Measurements from ENCODE around the gene MNT. TPM values are rescaled to one million over a fixed set of nuclear protein-coding genes. Genes with fewer than 3 reads are reported as not detected.

The MNT gene
- total RNA-seq, 1 donor from 2014 or later: 32.7 TPM

DNA sequence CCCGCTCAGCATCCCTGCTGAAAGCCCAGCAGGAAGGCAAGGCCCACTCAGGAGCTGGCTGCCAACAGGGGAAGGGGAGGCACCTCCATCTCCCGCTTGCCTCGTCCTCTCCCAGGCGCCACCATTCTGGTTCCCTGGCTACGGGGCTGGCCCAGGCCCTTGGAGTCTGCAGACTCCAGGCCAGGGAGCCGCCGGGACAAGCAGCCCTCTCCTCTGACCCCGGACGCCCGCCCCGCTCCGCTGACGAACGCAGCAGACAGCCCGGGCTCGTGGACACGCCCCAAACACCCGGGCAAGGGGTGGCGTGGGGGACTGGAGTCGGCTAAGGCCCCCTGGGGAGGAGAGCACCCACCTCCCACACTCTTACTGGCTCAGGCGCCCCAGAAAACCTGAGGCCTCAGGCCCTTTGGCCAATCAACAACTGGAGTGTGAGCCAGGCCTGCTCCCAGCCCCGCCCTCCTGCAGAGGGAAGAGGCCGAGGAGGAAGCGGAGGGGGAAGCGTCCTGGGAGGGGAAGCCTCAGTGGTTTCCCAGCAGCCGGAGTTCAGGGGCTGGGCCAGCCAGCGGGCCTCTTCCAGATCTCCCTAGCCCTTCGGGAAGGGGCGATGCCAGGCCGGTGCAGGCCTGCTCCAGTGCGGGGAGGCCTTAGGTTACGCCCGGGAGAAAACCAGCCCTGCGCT lies 4.2 kb downstream of the MNT start:
- peak overlapping the region; percentile 46 for H3K4me3 ChIP-seq
- H3K27ac ChIP-seq: peak overlapping the region; percentile 95
- peaks cover 50% of the 10 kb centered on the region for H3K4me1 ChIP-seq
- ATAC-seq: peak; percentile 43
- DNase-seq: peak; percentile 96
- TF ChIP-seq, protein P1, sequence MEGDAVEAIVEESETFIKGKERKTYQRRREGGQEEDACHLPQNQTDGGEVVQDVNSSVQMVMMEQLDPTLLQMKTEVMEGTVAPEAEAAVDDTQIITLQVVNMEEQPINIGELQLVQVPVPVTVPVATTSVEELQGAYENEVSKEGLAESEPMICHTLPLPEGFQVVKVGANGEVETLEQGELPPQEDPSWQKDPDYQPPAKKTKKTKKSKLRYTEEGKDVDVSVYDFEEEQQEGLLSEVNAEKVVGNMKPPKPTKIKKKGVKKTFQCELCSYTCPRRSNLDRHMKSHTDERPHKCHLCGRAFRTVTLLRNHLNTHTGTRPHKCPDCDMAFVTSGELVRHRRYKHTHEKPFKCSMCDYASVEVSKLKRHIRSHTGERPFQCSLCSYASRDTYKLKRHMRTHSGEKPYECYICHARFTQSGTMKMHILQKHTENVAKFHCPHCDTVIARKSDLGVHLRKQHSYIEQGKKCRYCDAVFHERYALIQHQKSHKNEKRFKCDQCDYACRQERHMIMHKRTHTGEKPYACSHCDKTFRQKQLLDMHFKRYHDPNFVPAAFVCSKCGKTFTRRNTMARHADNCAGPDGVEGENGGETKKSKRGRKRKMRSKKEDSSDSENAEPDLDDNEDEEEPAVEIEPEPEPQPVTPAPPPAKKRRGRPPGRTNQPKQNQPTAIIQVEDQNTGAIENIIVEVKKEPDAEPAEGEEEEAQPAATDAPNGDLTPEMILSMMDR (IDR thresholded peaks at IDR 0.05): no peak
- no peaks in the 10 kb centered on the region for H3K27me3 ChIP-seq
- intact Hi-C loops (cut with DNase I): no loop called here
- H3K36me3 ChIP-seq: no peaks in the 10 kb centered on the region
- no peaks in the 10 kb centered on the region for H3K9me3 ChIP-seq

DNA sequence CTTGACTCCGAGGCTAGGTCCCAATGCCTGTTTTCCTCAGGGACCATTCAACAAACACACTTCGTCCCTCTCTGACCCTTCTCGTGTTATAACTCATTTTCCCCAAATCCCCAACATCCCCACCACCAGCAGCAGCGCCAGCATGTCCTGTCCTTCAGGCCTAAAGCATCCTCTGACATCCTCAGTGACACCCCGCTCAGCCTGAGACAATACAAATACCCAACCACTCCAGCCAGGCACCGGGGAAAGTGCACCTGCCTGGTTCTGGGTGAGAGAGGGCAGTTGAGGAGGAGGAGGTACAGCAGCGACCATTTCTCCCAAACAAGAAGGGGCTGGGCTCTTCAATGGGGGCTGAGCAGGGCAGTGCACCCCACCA lies 4.7 kb downstream of the MNT start:
- no peak for ATAC-seq
- peaks cover 55% of the 10 kb centered on the region for H3K4me1 ChIP-seq
- intact Hi-C loops (cut with DNase I): no loop called here

DNA sequence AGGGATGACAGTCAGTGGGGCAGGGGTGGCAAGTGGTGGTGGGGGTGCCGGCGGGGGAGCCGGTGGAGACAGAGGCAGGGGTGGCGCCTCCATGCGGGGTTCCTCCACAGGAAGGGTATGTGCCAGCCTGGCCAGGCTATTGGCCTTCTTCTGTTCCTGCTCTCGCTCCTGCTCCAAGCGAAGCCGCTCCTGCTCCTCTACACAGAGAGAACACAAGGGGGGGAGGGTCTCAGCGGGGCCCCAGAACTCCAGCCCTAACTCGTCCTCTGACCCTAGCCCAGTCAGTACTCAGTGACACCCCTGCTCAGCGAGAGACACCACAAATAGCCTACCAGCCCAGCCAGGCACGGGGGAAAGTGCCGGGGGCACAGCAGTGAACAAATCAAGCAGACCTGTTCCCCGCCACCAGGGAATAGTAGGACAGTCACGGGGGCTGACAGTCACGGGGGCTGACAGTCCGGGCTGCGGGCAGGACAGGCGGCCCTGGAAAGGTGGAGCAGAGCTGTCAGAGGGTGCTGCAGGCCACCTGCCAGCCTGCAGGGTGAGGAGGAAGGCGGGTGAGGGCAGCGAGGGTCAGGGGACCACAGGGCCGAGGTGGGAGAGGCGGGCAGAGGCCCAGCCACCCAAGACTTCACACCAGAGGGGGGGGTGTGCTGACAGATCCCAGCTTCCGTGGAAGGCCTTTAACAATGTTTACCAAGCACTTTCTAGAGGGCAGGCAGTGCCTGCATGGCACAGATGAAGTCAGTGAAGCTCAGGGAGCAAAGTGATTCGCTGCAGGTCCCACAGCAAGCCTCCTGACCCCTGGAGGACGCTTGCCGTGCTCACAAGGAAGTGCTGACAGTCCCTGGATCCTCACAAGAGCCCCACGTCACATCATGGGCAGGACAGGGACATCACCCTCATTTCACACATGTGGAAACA lies 5.3 kb downstream of the MNT start:
- intact Hi-C loops (cut with DNase I): no loop called here
- peak overlapping the region; percentile 95 for H3K27ac ChIP-seq
- ATAC-seq (peak; percentile 1), DNase-seq (peak; percentile 81)
- peaks cover 62% of the 10 kb centered on the region for H3K4me1 ChIP-seq
- H3K27me3 ChIP-seq: no peaks in the 10 kb centered on the region
- H3K36me3 ChIP-seq: no peaks in the 10 kb centered on the region
- H3K9me3 ChIP-seq: no peaks in the 10 kb centered on the region
- TF ChIP-seq, protein P1 (IDR thresholded peaks at IDR 0.05): peak; percentile 18
- peak overlapping the region; percentile 46 for H3K4me3 ChIP-seq

More for the DNA sequence above, 4.7 kb downstream of the MNT start:
- H3K36me3 ChIP-seq: no peaks in the 10 kb centered on the region
- no peaks in the 10 kb centered on the region for H3K9me3 ChIP-seq
- H3K4me3 ChIP-seq: peak overlapping the region; percentile 46
- DNase-seq: peak; percentile 63
- TF ChIP-seq, protein P1 (IDR thresholded peaks at IDR 0.05): no peak
- H3K27me3 ChIP-seq: no peaks in the 10 kb centered on the region
- peak overlapping the region; percentile 95 for H3K27ac ChIP-seq

GRCh38 chr17:2394775-2395201 lies 6.1 kb downstream of the MNT start:
- Histone ChIP-seq H3K36me3 (no peaks in the 10 kb centered on the region), H3K4me1 (peaks cover 69% of the 10 kb centered on the region), H3K9me3 (no peaks in the 10 kb centered on the region), H3K27me3 (no peaks in the 10 kb centered on the region), H3K27ac (peak overlapping the region; percentile 95), H3K4me3 (no peak overlapping the region)
- ATAC-seq: no peak
- TF ChIP-seq, protein P1 (IDR thresholded peaks at IDR 0.05): no peak
- intact Hi-C loops (cut with DNase I): no loop called here
- DNase-seq: peak; percentile 63

DNA sequence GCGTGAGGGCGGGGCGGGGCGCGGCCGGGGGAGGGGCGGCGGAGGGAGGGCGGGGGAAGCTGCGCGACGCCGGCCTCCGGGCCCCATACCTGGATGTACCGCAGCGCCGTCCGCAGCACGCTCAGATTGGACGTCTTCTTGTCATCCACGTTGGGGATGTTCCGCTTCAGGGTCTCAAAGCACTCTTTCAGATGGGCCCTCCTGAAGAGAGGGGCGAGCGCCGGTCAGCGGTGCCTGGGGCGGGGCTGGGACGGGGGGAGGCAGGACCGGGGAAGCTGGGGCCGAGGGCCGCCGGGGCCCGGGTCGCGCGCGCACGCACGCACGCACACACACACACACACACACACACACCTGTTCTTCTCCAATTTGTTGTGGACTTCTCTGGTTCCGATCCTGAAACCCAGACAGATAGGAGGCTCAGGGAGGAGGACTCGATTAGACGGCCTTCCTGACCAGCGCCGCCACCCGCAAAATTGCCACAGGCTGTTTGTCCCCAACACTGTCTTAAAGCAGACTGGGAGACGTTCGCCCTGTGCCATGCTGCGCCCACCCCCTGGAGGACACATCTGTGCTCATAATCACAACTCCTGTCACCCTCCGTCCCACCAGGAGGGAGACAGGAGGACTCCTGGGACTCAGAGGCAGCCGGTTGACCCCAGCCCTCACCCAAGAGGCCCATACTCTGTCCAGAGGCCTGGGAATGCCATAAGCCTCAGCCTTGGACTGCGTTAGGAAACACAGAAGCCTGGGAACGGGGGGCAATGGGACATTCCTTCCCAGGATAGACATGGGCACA lies 6.7 kb downstream of the MNT start:
- H3K36me3 ChIP-seq: no peaks in the 10 kb centered on the region
- intact Hi-C loops (cut with DNase I): no loop called here
- H3K27ac ChIP-seq: peak overlapping the region; percentile 95
- no peaks in the 10 kb centered on the region for H3K9me3 ChIP-seq
- ATAC-seq (no peak), DNase-seq (peak; percentile 70)
- peak overlapping the region; percentile 84 for H3K4me3 ChIP-seq
- peaks cover 69% of the 10 kb centered on the region for H3K4me1 ChIP-seq
- TF ChIP-seq, protein P1 (IDR thresholded peaks at IDR 0.05): no peak
- H3K27me3 ChIP-seq: no peaks in the 10 kb centered on the region

All from upper lobe of right lung (tissue), 1 donor.